Naive thymus-derived CD4-positive, alpha-beta T cell (primary cell): ENCODE data around the gene MAP3K7CL. TPM values are rescaled to one million over a fixed set of nuclear protein-coding genes. Genes with fewer than 3 reads are reported as not detected.

Experiments used
- ATAC-seq: fragments of 150-1000 bp; cut with Tn5 transposase; 2 replicates; pipeline ENCODE4 v1.10.0; 2021; ENCODE audit warnings: mild to moderate bottlenecking, moderate library complexity
- CTCF ChIA-PET: fragments of 350-600 bp; sonication (Branson Sonifier 250); formaldehyde crosslinking; loops from one replicate; lab custom pipeline; 2021; ENCODE audit warnings: antibody characterized with exemption; lab: Charles Lee
- POLR2A ChIA-PET: fragments of 350-600 bp; sonication (Branson Sonifier 250); formaldehyde crosslinking; loops from one replicate; lab custom pipeline; 2021; ENCODE audit warnings: antibody characterized with exemption, inconsistent platforms; lab: Charles Lee
- DNase-seq, 9 donors: peaks; one replicate each; pipeline versions ENCODE4 v3.0.0 to v3.0.0-alpha.2; 2020 to 2022; ENCODE audit warnings: mixed read lengths in 1 of 9
- H3K27ac ChIP-seq: one replicate; pipeline ENCODE4 v1.7.0; 2013; ENCODE audit warnings: mild to moderate bottlenecking, low read depth, low read length, moderate library complexity
- H3K27me3 ChIP-seq, 2 donors: one replicate each; pipeline ENCODE4 v1.7.0; 2013; ENCODE audit warnings: low read length in 2 of 2, mild to moderate bottlenecking in 2 of 2, moderate library complexity in 2 of 2; ENCODE audit not compliant: control insufficient read depth in 2 of 2, insufficient read depth in 2 of 2
- H3K36me3 ChIP-seq, 3 experiments: 1 replicate in 2 of 3; 2 replicates in 1 of 3; pipeline ENCODE4 v1.7.0; 2013; ENCODE audit warnings: low read length in 3 of 3, mild to moderate bottlenecking in 3 of 3, moderate library complexity in 1 of 3; ENCODE audit not compliant: insufficient read depth in 3 of 3, control insufficient read depth in 2 of 3
- H3K4me1 ChIP-seq, 2 donors: one replicate each; pipeline ENCODE4 v1.7.0; 2013; ENCODE audit warnings: low read length in 2 of 2, mild to moderate bottlenecking in 2 of 2, moderate library complexity in 1 of 2; ENCODE audit not compliant: control insufficient read depth in 2 of 2, insufficient read depth in 2 of 2
- H3K4me3 ChIP-seq: 2 replicates; pipeline ENCODE4 v1.7.0; 2013; ENCODE audit warnings: mild to moderate bottlenecking, low read length
- H3K9me3 ChIP-seq, 3 experiments: 1 replicate in 2 of 3; 2 replicates in 1 of 3; pipeline ENCODE4 v1.7.0; 2013; ENCODE audit warnings: low read length in 3 of 3; ENCODE audit not compliant: control insufficient read depth in 2 of 3
- H3K27ac Mint-ChIP-seq, 9 donors: one replicate each; pipeline ENCODE4 v1.8.0; 2020 to 2022; ENCODE audit warnings: mixed read lengths in 9 of 9, mild to moderate bottlenecking in 8 of 9, moderate library complexity in 5 of 9, inconsistent platforms in 2 of 9
- H3K27me3 Mint-ChIP-seq, 5 donors: one replicate each; pipeline ENCODE4 v1.8.0; 2021 to 2022; ENCODE audit warnings: mixed read lengths in 5 of 5, mild to moderate bottlenecking in 1 of 5
- H3K36me3 Mint-ChIP-seq, 5 donors: one replicate each; pipeline ENCODE4 v1.8.0; 2020 to 2022; ENCODE audit warnings: mixed read lengths in 5 of 5, mild to moderate bottlenecking in 3 of 5, inconsistent platforms in 1 of 5
- H3K4me1 Mint-ChIP-seq, 7 donors: one replicate each; pipeline ENCODE4 v1.8.0; 2020 to 2022; ENCODE audit warnings: mixed read lengths in 7 of 7, mild to moderate bottlenecking in 3 of 7, inconsistent platforms in 1 of 7
- H3K4me3 Mint-ChIP-seq, 10 donors: one replicate each; pipeline ENCODE4 v1.8.0; 2020 to 2022; ENCODE audit warnings: mild to moderate bottlenecking in 10 of 10, mixed read lengths in 10 of 10, moderate library complexity in 6 of 10, inconsistent platforms in 2 of 10
- H3K9me3 Mint-ChIP-seq, 11 donors: one replicate each; pipeline ENCODE4 v1.8.0; 2020 to 2022; ENCODE audit warnings: mixed read lengths in 11 of 11, mild to moderate bottlenecking in 4 of 11, inconsistent platforms in 1 of 11, moderate library complexity in 1 of 11
- intact Hi-C, 2 donors: fragments of 100-400 bp; cut with micrococcal nuclease; formaldehyde crosslinking; loops; one replicate each; pipeline ENCODE4 v1.15.1; 2023
- polyA plus RNA-seq, 2 donors: library from polyadenylated mRNA; unstranded; fragments of 300-500 nt; fragmentation: Illumina TruSeq; gene quantifications; one replicate each; pipeline ENCODE4 v1.2.3, GENCODE V29; 2021
- total RNA-seq, 6 experiments: library from RNA in 5 of 6; stranded (reverse) in 5 of 6; gene quantifications; 1 replicate in 5 of 6; 2 replicates in 1 of 6; pipeline ENCODE4 v1.2.3 and lab custom pipeline; 2021 to 2026

MAP3K7CL gene
- total and polyA plus RNA-seq, 7 experiments from 2014 or later, result 2.7 to 11.6 (median 6.8) TPM

DNA sequence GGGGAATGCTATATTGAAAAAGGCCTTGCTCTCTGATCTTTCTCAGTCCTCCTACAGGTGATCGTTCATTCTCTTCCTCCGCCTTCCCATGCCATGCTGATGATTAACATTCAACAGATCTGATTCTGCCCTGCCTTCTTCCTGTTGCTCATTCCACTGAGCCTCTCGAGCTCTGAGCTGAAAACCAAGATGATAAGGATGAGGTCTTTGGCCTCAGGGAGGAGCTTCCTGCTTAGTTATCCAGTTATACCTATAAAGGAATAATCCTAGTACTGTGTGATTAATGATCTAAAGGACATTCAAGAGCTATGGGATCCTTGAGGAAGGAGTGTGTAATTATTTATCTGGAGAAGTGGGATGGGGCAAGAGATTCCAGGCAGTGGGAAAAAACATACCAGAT is 25.2 kb upstream of the MAP3K7CL start:
- POLR2A ChIA-PET, result interaction anchor here (1.1 kb wide), 1 partner anchor 17 kb away, joined by 3 read pairs; no protein-coding TSS in a partner anchor
- Mint-ChIP-seq H3K27me3 (no peaks in the 10 kb centered on the region), H3K4me3 (no peak overlapping the region), H3K27ac (peak overlapping the region in 1 of 9 donors; percentile 31), H3K4me1 (peaks cover 0 to 4% (median 0%) of the 10 kb centered on the region in 7 donors), H3K9me3 (no peaks in the 10 kb centered on the region), H3K36me3 (peaks cover 0 to 17% (median 4%) of the 10 kb centered on the region in 5 donors)
- Histone ChIP-seq H3K4me1 (no peaks in the 10 kb centered on the region), H3K27me3 (no peaks in the 10 kb centered on the region), H3K27ac (no peak overlapping the region), H3K9me3 (no peaks in the 10 kb centered on the region), H3K4me3 (no peak overlapping the region), H3K36me3 (peaks cover 0 to 5% (median 0%) of the 10 kb centered on the region in 3 experiments)
- CTCF ChIA-PET, result interaction anchor here (0.5 to 1.6 kb wide), 2 partner anchors 10 to 1028 kb away, joined by 3 read pairs; no protein-coding TSS in a partner anchor
- ATAC-seq (no peak), DNase-seq (no peak)
- intact Hi-C loops, result no loop called here

DNA sequence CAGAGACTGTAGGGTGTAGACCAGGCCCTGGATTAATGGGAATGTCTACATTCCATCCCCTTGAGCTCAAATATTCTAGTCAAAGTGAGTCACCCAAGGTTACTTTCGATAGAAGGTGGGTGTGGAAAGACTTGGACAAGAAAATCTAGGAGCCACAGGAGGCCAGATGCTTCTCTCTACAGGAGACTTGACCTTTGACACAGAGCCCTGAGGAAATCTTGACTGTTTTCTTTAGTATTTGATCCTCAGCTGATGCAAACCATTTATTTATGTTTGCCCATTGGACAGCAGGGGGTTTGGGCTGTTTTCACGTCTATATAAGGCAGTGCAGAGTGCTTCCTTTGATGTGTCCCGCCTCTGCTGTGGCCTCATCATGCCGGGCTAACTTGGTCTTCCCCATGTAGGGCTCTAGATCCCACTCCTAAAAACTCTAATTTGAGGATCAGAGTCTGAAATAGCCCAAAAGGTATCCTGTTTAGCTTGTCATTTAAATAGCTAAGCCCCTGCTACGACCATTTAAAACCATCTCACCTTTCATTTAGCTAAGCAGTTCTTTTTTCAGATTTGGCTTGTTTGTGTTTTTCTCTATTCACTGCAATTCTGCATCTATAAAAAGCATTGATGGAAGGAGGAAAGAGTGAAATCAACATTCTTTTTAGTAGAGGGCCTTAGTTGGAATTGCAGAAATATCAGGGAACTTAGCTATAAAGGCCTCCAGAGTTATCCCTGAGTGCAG is 15.5 kb upstream of the MAP3K7CL start:
- ATAC-seq (no peak), DNase-seq (no peak)
- H3K4me3 Mint-ChIP-seq, result no peak overlapping the region
- intact Hi-C loops, result no loop called here
- no peaks in the 10 kb centered on the region for H3K27me3 ChIP-seq
- no peaks in the 10 kb centered on the region for H3K4me1 Mint-ChIP-seq
- H3K36me3 ChIP-seq, result no peaks in the 10 kb centered on the region
- ChIA-PET CTCF (no interaction called here), POLR2A (no interaction called here)
- H3K4me1 ChIP-seq, result no peaks in the 10 kb centered on the region
- H3K36me3 Mint-ChIP-seq, result peaks cover 0 to 27% (median 0%) of the 10 kb centered on the region in 5 donors
- H3K27ac Mint-ChIP-seq, result no peak overlapping the region
- peaks cover 0 to 2% (median 0%) of the 10 kb centered on the region in 11 donors for H3K9me3 Mint-ChIP-seq
- H3K27ac ChIP-seq, result no peak overlapping the region
- no peaks in the 10 kb centered on the region for H3K9me3 ChIP-seq
- no peaks in the 10 kb centered on the region for H3K27me3 Mint-ChIP-seq
- H3K4me3 ChIP-seq, result no peak overlapping the region

DNA sequence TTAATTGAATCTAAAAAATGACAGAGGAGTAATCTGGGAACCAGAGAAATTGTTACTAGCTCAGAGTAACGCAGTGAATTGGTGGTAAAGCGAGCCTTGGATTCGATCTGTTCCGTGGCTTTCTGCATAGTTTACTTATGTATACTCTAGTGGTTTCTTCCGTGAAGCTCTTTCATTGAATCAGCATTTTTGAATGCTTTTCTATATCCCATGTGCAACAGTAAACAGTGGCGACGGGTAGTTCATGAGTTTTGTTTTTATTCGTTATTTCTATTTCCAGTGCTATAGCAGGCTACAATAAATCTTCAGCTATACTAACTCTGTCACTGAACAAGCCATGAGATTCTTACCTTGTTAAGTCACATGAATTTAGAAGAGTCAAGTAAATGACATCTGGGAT is 14.5 kb upstream of the MAP3K7CL start:
- intact Hi-C loops, result no loop called here
- Mint-ChIP-seq H3K27me3 (no peaks in the 10 kb centered on the region), H3K4me3 (no peak overlapping the region), H3K4me1 (no peaks in the 10 kb centered on the region), H3K27ac (no peak overlapping the region), H3K9me3 (peaks cover 0 to 2% (median 0%) of the 10 kb centered on the region in 11 donors), H3K36me3 (peaks cover 0 to 26% (median 0%) of the 10 kb centered on the region in 5 donors)
- Histone ChIP-seq H3K4me1 (no peaks in the 10 kb centered on the region), H3K9me3 (no peaks in the 10 kb centered on the region), H3K4me3 (no peak overlapping the region), H3K27me3 (no peaks in the 10 kb centered on the region), H3K27ac (no peak overlapping the region), H3K36me3 (no peaks in the 10 kb centered on the region)
- no peak for DNase-seq
- no peak for ATAC-seq
- ChIA-PET POLR2A (no interaction called here), CTCF (no interaction called here)

DNA sequence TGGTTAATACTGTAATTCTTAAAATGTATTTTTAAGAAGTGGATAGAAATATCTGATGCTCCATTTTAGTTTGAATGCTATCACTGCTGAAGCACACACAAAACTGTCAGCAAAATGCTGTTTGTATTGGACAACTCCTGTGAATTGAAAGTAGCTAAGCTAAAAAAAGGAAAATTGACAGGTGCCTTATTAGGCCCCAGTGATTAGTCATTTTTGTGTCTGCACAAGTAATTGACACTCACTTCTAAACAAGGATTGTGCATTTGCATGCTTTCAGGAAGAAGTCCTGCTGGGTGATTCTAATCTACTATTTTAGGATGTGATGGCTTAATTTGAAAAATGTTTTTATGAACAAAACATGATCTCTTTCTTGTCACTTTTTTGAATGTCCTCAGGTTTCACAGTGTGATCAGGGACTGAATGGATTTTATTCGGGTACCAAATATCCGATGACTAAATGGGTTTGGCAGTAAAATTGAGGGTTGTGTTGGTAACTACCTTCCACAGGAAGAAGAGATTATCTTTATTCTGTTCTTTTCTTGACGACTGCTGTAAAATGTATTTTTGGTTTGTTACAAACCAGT is 13.0 kb upstream of the MAP3K7CL start:
- DNase-seq (no peak), ATAC-seq (no peak)
- intact Hi-C loops, result no loop called here
- Mint-ChIP-seq H3K27me3 (no peaks in the 10 kb centered on the region), H3K4me3 (no peak overlapping the region), H3K9me3 (peaks cover 0 to 1% (median 0%) of the 10 kb centered on the region in 11 donors), H3K27ac (no peak overlapping the region), H3K4me1 (no peaks in the 10 kb centered on the region), H3K36me3 (peaks cover 0 to 25% (median 0%) of the 10 kb centered on the region in 5 donors)
- ChIA-PET POLR2A (no interaction called here), CTCF (no interaction called here)
- no peak overlapping the region for H3K4me3 ChIP-seq
- H3K27me3 ChIP-seq, result no peaks in the 10 kb centered on the region
- H3K9me3 ChIP-seq, result no peaks in the 10 kb centered on the region
- H3K4me1 ChIP-seq, result no peaks in the 10 kb centered on the region
- no peaks in the 10 kb centered on the region for H3K36me3 ChIP-seq
- H3K27ac ChIP-seq, result no peak overlapping the region

DNA sequence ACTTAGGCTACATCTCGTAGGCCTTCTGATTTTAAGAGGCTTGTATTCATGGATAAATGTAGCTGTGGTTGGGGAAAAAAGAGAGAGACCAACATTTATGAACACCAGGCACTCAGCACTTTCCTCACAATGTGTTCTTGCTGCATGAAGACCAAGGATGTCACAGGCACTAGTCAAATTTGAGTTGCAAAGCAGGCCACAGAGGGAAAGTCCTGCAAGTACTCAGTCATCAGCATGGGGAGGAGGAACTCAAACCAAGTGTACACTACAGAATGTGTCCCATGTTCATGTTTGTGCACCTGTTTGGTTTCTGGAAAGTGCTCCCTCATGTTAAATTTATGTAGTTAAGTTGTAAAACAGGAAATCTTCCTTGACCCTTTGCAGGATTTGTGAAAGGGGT is 8.7 kb upstream of the MAP3K7CL start:
- no peak overlapping the region for H3K27ac ChIP-seq
- no peaks in the 10 kb centered on the region for H3K4me1 ChIP-seq
- no peak overlapping the region for H3K4me3 ChIP-seq
- CTCF ChIA-PET, result no interaction called here
- no peaks in the 10 kb centered on the region for H3K27me3 ChIP-seq
- H3K36me3 Mint-ChIP-seq, result peaks cover 0 to 24% (median 0%) of the 10 kb centered on the region in 5 donors
- no peaks in the 10 kb centered on the region for H3K27me3 Mint-ChIP-seq
- H3K36me3 ChIP-seq, result no peaks in the 10 kb centered on the region
- POLR2A ChIA-PET, result interaction anchor here (0.9 kb wide), 1 partner anchor 217 kb away, joined by 3 read pairs; no protein-coding TSS in a partner anchor
- ATAC-seq (no peak), DNase-seq (no peak)
- H3K4me3 Mint-ChIP-seq, result no peak overlapping the region
- intact Hi-C loops, result no loop called here
- peaks cover 0 to 4% (median 0%) of the 10 kb centered on the region in 7 donors for H3K4me1 Mint-ChIP-seq
- no peak overlapping the region for H3K27ac Mint-ChIP-seq
- no peaks in the 10 kb centered on the region for H3K9me3 ChIP-seq
- H3K9me3 Mint-ChIP-seq, result no peaks in the 10 kb centered on the region

DNA sequence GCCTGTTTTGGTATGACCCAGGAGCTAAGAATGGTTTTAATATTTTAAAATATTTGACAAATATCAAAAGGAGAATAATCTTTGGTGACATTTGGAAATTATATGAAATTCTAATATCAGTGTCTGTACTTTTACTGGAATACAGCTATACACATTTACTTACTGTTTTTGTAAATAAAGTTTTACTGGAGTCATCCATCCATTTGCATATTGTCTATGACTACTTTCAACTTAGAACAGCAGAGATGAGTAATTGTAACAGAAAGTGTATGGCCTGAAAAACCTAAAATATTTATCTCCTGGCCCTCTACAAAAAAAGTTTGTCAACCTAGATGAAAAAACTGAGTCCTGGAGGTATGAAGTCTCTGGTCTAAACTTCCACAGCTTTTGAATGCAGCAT is 5.8 kb upstream of the MAP3K7CL start:
- no peak for DNase-seq
- Histone ChIP-seq H3K4me3 (no peak overlapping the region), H3K4me1 (no peaks in the 10 kb centered on the region), H3K27ac (no peak overlapping the region), H3K9me3 (no peaks in the 10 kb centered on the region), H3K36me3 (no peaks in the 10 kb centered on the region), H3K27me3 (no peaks in the 10 kb centered on the region)
- ChIA-PET CTCF (no interaction called here), POLR2A (interaction anchor here (0.5 kb wide), 1 partner anchor 69 kb away, joined by 3 read pairs; no protein-coding TSS in a partner anchor)
- no peak overlapping the region for H3K27ac Mint-ChIP-seq
- peaks cover 0 to 4% (median 0%) of the 10 kb centered on the region in 7 donors for H3K4me1 Mint-ChIP-seq
- H3K27me3 Mint-ChIP-seq, result peaks cover 0 to 3% (median 0%) of the 10 kb centered on the region in 5 donors
- no peak overlapping the region for H3K4me3 Mint-ChIP-seq
- H3K9me3 Mint-ChIP-seq, result peaks cover 0 to 10% (median 2%) of the 10 kb centered on the region in 11 donors
- peaks cover 0 to 32% (median 0%) of the 10 kb centered on the region in 5 donors for H3K36me3 Mint-ChIP-seq
- ATAC-seq, result no peak
- intact Hi-C loops, result no loop called here
